HG03039 (cell line): Measurements from ENCODE around the gene DOC2A.

Experiments used
- ATAC-seq: cut with Tn5 transposase; IDR thresholded peaks from one replicate; pipeline ENCODE4 v1.9.1; 2021; ENCODE audit warnings: mild to moderate bottlenecking, moderate library complexity; ENCODE audit not compliant: unreplicated experiment

Gene DOC2A

GRCh38 chr16:29990034-29990433 is 20.8 kb downstream of the DOC2A start:
- no peak for ATAC-seq

- no peak for ATAC-seq
Measured at GRCh38 chr16:29989111-29989858, 21.5 kb downstream of the DOC2A start.

- no peak for ATAC-seq
Measured at GRCh38 chr16:29988346-29989075, 22.3 kb downstream of the DOC2A start.

- ATAC-seq, result no peak
Measured at GRCh38 chr16:29987371-29988085, 23.3 kb downstream of the DOC2A start.

- no peak for ATAC-seq
Measured at GRCh38 chr16:29986931-29987330, 23.9 kb downstream of the DOC2A start.

GRCh38 chr16:29986231-29986630 is 24.6 kb downstream of the DOC2A start:
- ATAC-seq, result no peak

- ATAC-seq, result no peak
Measured at GRCh38 chr16:29985271-29985811, 25.5 kb downstream of the DOC2A start.

GRCh38 chr16:29984764-29985147 is 26.1 kb downstream of the DOC2A start:
- ATAC-seq, result no peak

- no peak for ATAC-seq
Measured at GRCh38 chr16:29984137-29984763, 26.6 kb downstream of the DOC2A start.

- no peak for ATAC-seq
Measured at GRCh38 chr16:29983420-29984136, 27.2 kb downstream of the DOC2A start.

- no peak for ATAC-seq
Measured at GRCh38 chr16:29982560-29983419, 28.0 kb downstream of the DOC2A start.

- ATAC-seq, result no peak
Measured at GRCh38 chr16:29978564-29979270, 32.1 kb downstream of the DOC2A start.

- ATAC-seq, result no peak
Measured at GRCh38 chr16:29978081-29978480, 32.7 kb downstream of the DOC2A start.

GRCh38 chr16:29977063-29977825 is 33.6 kb downstream of the DOC2A start:
- no peak for ATAC-seq

GRCh38 chr16:29975811-29976511 is 34.9 kb downstream of the DOC2A start:
- ATAC-seq, result no peak

- no peak for ATAC-seq
Measured at GRCh38 chr16:29975134-29975538, 35.7 kb downstream of the DOC2A start.
